IPS-18c (cell line): ENCODE results near the gene CCL15.
"Not testable (repeated sequence)": the region's sequence is repeated elsewhere in the genome, so short reads cannot be mapped to it uniquely, and the experiment has no call there.

Experiments
- H3K4me3 ChIP-seq: 2 replicates; pipeline ENCODE4 v1.7.0; 2013; ENCODE audit warnings: low read depth, mild to moderate bottlenecking, low read length, moderate library complexity; ENCODE audit not compliant: insufficient read depth
- H3K9me3 ChIP-seq: one replicate; pipeline ENCODE4 v1.6.1; 2013; ENCODE audit warnings: mild to moderate bottlenecking, low read length, moderate library complexity; ENCODE audit not compliant: control insufficient read depth, insufficient read depth

Gene CCL15

GRCh38 chr17:36001110-36001771 is at the start of gene CCL15:
Gene CCL15 (minus strand): TSS chr17:36001553. CDS start chr17:36001492, 61 bp downstream.
- H3K4me3 ChIP-seq: no peak within 1 kb of the TSS
- no peaks in the 10 kb centered on the region for H3K9me3 ChIP-seq

GRCh38 chr17:36049643-36050042 is 48.3 kb upstream of the CCL15 start:
- Histone ChIP-seq H3K9me3 (peaks cover 2% of the 10 kb centered on the region), H3K4me3 (no peak overlapping the region)

- no peak overlapping the region for H3K4me3 ChIP-seq
- peaks cover 2% of the 10 kb centered on the region for H3K9me3 ChIP-seq
These were observed 46.7 kb upstream of the CCL15 start for GRCh38 chr17:36048066-36048465.

GRCh38 chr17:36036235-36036634 is 34.9 kb upstream of the CCL15 start:
- Histone ChIP-seq H3K9me3 (no peaks in the 10 kb centered on the region), H3K4me3 (no peak overlapping the region)

GRCh38 chr17:36034127-36034526 is 32.8 kb upstream of the CCL15 start:
- Histone ChIP-seq H3K4me3 (no peak overlapping the region), H3K9me3 (no peaks in the 10 kb centered on the region)

GRCh38 chr17:36030956-36031355 is 29.6 kb upstream of the CCL15 start:
- Histone ChIP-seq H3K4me3 (no peak overlapping the region), H3K9me3 (no peaks in the 10 kb centered on the region)

GRCh38 chr17:36027761-36028160 is 26.4 kb upstream of the CCL15 start:
- H3K4me3 ChIP-seq: no peak overlapping the region
- peaks cover 3% of the 10 kb centered on the region for H3K9me3 ChIP-seq

GRCh38 chr17:36024106-36024869 is 22.9 kb upstream of the CCL15 start:
- Histone ChIP-seq H3K4me3 (no peak overlapping the region), H3K9me3 (peaks cover 3% of the 10 kb centered on the region)

GRCh38 chr17:36019423-36019822 is 18.1 kb upstream of the CCL15 start:
- Histone ChIP-seq H3K9me3 (peaks cover 3% of the 10 kb centered on the region), H3K4me3 (no peak overlapping the region)

- no peaks in the 10 kb centered on the region for H3K9me3 ChIP-seq
- H3K4me3 ChIP-seq: no peak within 1 kb of the TSS
These were observed 16.4 kb upstream of the CCL15 start, which contains the start of gene CCL23 for GRCh38 chr17:36017799-36018198. Gene CCL23 (minus strand): TSS chr17:36017972. CDS start chr17:36017897, 75 bp downstream.

- no peaks in the 10 kb centered on the region for H3K9me3 ChIP-seq
- H3K4me3 ChIP-seq: no peak overlapping the region
These were observed 15.2 kb upstream of the CCL15 start for GRCh38 chr17:36016555-36016954.

GRCh38 chr17:36015895-36016294 is 14.5 kb upstream of the CCL15 start:
- not testable (repeated sequence) for H3K9me3 ChIP-seq, H3K4me3 ChIP-seq

GRCh38 chr17:36014946-36015345 is 13.6 kb upstream of the CCL15 start:
- peaks cover 2% of the 10 kb centered on the region for H3K9me3 ChIP-seq
- H3K4me3 ChIP-seq: no peak overlapping the region

- H3K4me3 ChIP-seq: no peak overlapping the region
- H3K9me3 ChIP-seq: peaks cover 8% of the 10 kb centered on the region
These were observed 9.8 kb upstream of the CCL15 start for GRCh38 chr17:36011201-36011600.

- Histone ChIP-seq H3K4me3 (no peak overlapping the region; the same call in 1 of the 2 replicates), H3K9me3 (peaks cover 8% of the 10 kb centered on the region)
These were observed 7.8 kb upstream of the CCL15 start for GRCh38 chr17:36008998-36009665.

GRCh38 chr17:36004594-36005108 is 3.3 kb upstream of the CCL15 start:
- no peak overlapping the region for H3K4me3 ChIP-seq
- H3K9me3 ChIP-seq: peaks cover 6% of the 10 kb centered on the region

- no peak overlapping the region for H3K4me3 ChIP-seq
These were observed 1.3 kb upstream of the CCL15 start for GRCh38 chr17:36002631-36003030.

More at GRCh38 chr17:36002631-36003030, 1.3 kb upstream of the CCL15 start:
- no peaks in the 10 kb centered on the region for H3K9me3 ChIP-seq
